Measurements from ENCODE around the gene C19orf25.
"Not testable (repeated sequence)": the region's sequence is repeated elsewhere in the genome, so short reads cannot be mapped to it uniquely, and the experiment has no call there.

The C19orf25 gene

DNA sequence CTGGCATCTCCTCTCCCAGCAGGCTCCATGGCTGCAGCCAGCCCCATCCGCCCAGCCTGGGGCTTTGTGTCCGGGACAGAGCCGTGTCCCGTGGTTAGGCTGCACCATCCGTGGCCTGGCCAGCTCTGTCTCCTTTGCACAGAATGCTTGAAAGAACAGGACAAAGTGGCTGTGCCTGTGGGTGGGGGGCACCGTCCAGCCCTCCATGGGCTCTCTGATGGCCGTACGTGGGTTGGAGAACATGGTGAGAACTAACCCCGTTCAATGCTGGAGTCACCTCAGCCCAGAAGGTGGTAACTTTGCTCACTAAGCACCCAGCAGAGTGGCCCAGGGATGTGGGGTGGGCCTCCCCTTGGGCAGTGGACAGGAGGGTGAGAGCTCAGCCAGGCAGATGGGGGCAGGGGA, 38.0 kb downstream of the C19orf25 start:
- Histone ChIP-seq H3K27me3 (ENCODE audit: insufficient read depth, low read length) (no peaks in the 10 kb centered on the region), H2AFZ (ENCODE audit: low read length, unreplicated experiment) (no peak overlapping the region), H3K79me2 (ENCODE audit: control insufficient read depth, insufficient read depth, low read length, unreplicated experiment) (peaks cover 31% of the 10 kb centered on the region), H3K36me3 (ENCODE audit: insufficient read depth, low read length) (peaks cover 17% of the 10 kb centered on the region; the same call in 1 of the 2 replicates), H3K4me3 (ENCODE audit: low read depth, low read length) (no peak overlapping the region), H3K27ac (ENCODE audit: low read depth, low read length) (no peak overlapping the region), H3K4me1 (ENCODE audit: control insufficient read depth, insufficient read depth, low read length, unreplicated experiment) (peaks cover 2% of the 10 kb centered on the region)

DNA sequence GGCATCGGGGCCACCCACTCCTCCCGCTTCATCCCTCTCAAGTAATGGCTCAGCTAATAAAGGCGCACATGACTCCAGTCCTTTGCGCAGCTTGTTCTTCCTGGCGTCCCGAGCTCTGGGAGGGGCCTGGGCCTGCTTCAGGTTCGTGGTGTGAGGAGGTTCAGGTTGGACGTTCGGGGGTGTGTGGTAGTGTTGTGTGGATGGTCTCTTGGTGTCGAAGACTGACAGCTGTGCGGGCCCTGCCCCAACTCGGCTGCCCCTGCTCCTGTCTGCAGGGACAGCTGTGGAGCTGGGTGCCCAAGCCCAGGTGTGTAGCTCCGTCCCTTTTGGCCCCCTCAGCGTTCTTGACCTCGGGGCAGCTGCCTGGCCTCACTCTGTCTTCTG, 38.6 kb downstream of the C19orf25 start:
- Histone ChIP-seq H3K36me3 (ENCODE audit: insufficient read depth, low read length) (peaks cover 17% of the 10 kb centered on the region; the same call in 1 of the 2 replicates), H3K27ac (ENCODE audit: low read depth, low read length) (no peak overlapping the region), H3K4me1 (ENCODE audit: control insufficient read depth, insufficient read depth, low read length, unreplicated experiment) (peaks cover 2% of the 10 kb centered on the region), H3K4me3 (ENCODE audit: low read depth, low read length) (0 out of 2 replicates have a peak overlapping the region, but pooled peaks have one; percentile 12), H3K79me2 (ENCODE audit: control insufficient read depth, insufficient read depth, low read length, unreplicated experiment) (peaks cover 31% of the 10 kb centered on the region), H3K27me3 (ENCODE audit: insufficient read depth, low read length) (no peaks in the 10 kb centered on the region), H2AFZ (ENCODE audit: low read length, unreplicated experiment) (no peak overlapping the region)

DNA sequence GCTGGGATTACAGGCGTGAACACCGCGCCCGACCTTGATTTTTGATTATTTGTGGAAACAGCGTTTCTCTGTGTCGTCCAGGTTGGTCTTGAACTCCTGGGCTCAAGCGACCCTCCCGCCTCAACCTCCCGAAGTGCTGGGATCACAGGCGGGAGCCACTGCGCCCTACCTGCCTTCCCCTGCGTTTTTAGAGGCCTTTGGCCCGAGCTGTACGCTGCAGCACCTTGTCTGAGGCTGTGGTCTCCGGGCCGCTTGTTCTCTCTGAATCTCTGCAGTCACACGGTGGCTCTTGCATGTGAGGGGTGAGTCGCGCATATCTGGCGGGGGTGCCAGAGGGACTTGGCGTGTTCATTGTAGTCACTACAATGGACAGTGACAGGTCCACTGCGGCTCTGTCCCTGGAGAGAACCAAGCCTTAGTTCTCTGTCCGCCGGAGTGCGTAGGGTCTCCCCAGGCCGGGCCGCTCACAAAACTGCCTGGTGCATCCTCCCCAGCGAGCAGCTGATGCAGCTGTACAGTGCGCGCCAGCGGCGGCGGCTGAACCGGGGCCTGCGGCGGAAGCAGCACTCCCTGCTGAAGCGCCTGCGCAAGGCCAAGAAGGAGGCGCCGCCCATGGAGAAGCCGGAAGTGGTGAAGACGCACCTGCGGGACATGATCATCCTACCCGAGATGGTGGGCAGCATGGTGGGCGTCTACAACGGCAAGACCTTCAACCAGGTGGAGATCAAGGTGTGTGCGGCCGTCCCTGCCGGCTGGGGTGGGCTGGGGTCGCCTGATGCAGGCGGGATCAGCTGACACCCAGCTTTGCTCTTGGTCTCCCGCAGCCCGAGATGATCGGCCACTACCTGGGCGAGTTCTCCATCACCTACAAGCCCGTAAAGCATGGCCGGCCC, 39.2 kb downstream of the C19orf25 start:
- not testable (repeated sequence) for H3K4me1 ChIP-seq (ENCODE audit: control insufficient read depth, insufficient read depth, low read length, unreplicated experiment); H3K27ac ChIP-seq (ENCODE audit: low read depth, low read length); H2AFZ ChIP-seq (ENCODE audit: low read length, unreplicated experiment); H3K27me3 ChIP-seq (ENCODE audit: insufficient read depth, low read length)
- H3K79me2 ChIP-seq (ENCODE audit: control insufficient read depth, insufficient read depth, low read length, unreplicated experiment) = peaks cover 31% of the 10 kb centered on the region
- peak overlapping the region; percentile 94 for H3K4me3 ChIP-seq (ENCODE audit: low read depth, low read length)
- H3K36me3 ChIP-seq (ENCODE audit: insufficient read depth, low read length) = peaks cover 17% of the 10 kb centered on the region; the same call in 1 of the 2 replicates

DNA sequence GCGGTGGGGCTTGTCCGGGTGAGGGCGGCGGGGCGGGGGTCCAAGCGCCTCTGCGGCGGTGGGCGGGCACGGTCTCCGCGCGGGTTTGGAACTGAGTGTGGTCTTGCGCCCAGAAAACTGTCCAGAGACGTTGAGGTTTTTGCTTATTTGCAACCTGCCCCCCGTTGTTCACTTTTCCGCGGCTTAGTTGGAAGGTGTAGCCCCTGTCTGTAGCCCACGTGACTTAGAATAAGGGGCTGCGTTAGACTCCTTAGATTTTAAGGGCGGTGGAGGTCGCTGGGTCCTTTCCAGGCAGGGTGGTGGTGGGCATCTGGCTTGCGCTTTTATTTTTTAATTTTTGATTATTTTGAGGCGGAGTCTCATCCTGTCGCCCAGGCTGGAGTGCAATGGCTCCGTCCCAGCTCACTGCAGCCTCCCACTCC, 40.1 kb downstream of the C19orf25 start:
- Histone ChIP-seq H3K27ac (ENCODE audit: low read depth, low read length) (peak overlapping the region; percentile 91; the same call in 1 of the 2 replicates), H3K36me3 (ENCODE audit: insufficient read depth, low read length) (peaks cover 17% of the 10 kb centered on the region; the same call in 1 of the 2 replicates), H3K4me3 (ENCODE audit: low read depth, low read length) (peak overlapping the region; percentile 94), H3K79me2 (ENCODE audit: control insufficient read depth, insufficient read depth, low read length, unreplicated experiment) (peaks cover 31% of the 10 kb centered on the region), H3K27me3 (ENCODE audit: insufficient read depth, low read length) (no peaks in the 10 kb centered on the region), H3K4me1 (ENCODE audit: control insufficient read depth, insufficient read depth, low read length, unreplicated experiment) (peaks cover 2% of the 10 kb centered on the region), H2AFZ (ENCODE audit: low read length, unreplicated experiment) (no peak overlapping the region)

DNA sequence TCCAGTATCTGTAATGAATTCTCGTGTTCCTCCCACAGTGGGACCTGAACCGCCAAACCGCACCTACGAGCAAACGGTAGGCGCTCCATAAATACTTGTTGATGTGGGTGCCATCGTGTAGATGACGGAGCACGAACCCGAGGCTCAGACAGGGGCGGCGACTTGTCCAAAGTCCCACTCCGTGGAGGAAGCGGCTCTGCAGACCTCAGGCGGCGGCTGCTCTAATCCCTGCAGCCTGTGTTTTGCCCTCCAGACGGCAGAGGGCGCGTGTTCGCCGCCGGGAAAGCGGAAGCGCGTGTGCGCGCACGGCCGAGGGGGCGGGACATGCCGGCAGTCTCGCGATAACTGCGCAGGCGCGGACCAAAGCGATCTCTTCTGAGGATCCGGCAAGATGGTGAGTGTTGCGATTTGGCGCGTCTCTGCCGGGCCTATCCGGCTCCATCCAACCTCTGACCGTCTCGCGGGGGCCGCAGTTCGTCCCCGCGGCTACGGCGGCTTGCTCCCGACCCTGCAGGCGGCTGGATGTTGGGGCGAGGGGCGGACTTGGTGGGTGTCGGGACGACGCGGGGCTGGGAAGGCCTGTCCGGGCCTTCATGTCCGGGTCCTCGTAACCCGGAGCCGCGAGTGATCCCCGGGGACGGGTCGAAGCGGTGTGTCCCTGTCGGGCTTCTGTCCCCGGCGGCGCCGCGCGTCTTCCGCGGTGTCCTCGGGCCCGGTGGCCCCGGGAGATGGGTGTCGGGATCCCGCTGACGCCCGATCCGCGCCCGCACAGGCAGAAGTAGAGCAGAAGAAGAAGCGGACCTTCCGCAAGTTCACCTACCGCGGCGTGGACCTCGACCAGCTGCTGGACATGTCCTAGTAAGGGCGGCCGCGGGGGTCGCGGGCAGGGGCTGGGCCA, 40.7 kb downstream of the C19orf25 start, which contains the start of gene RPS15:
RPS15 (plus strand) TSS at position 362 of the 898 bp plus-strand sequence; CDS start at position 392, 30 bp downstream.
- H3K4me3 ChIP-seq (ENCODE audit: low read depth, low read length) = peak within 1 kb of the TSS; percentile 94
- H3K27me3 ChIP-seq (ENCODE audit: insufficient read depth, low read length) = no peaks in the 10 kb centered on the region
- peaks cover 2% of the 10 kb centered on the region for H3K4me1 ChIP-seq (ENCODE audit: control insufficient read depth, insufficient read depth, low read length, unreplicated experiment)
- peak within 1 kb of the TSS; percentile 91 for H3K27ac ChIP-seq (ENCODE audit: low read depth, low read length)
- H3K79me2 ChIP-seq (ENCODE audit: control insufficient read depth, insufficient read depth, low read length, unreplicated experiment) = peaks cover 31% of the 10 kb centered on the region
- H3K36me3 ChIP-seq (ENCODE audit: insufficient read depth, low read length) = peaks cover 17% of the 10 kb centered on the region; the same call in 1 of the 2 replicates
- H2AFZ ChIP-seq (ENCODE audit: low read length, unreplicated experiment) = no peak within 1 kb of the TSS

DNA sequence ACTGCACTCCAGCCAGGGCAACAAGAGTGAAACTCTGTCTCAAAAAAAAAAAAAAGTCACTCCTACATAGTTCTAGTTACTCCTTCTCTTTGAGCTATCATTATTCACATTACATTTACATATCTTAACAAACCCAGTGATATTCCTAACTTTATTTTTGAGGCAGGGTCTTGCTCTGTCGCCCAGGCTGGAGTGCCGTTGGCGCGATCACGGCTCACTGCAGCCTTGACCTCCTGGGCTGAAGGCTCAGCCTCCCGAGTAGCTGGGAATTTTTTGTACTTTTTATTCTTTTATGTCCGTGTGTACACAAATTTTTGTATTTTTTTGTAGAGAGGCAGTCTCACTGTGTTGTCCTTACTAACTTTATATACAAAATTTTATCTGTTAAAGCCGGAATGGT, 41.4 kb downstream of the C19orf25 start:
- Histone ChIP-seq H3K79me2 (ENCODE audit: control insufficient read depth, insufficient read depth, low read length, unreplicated experiment) (peaks cover 31% of the 10 kb centered on the region), H3K36me3 (ENCODE audit: insufficient read depth, low read length) (peaks cover 17% of the 10 kb centered on the region; the same call in 1 of the 2 replicates), H2AFZ (ENCODE audit: low read length, unreplicated experiment) (no peak overlapping the region), H3K27ac (ENCODE audit: low read depth, low read length) (peak overlapping the region; percentile 6; the same call in 1 of the 2 replicates), H3K27me3 (ENCODE audit: insufficient read depth, low read length) (no peaks in the 10 kb centered on the region), H3K4me3 (ENCODE audit: low read depth, low read length) (peak overlapping the region; percentile 94), H3K4me1 (ENCODE audit: control insufficient read depth, insufficient read depth, low read length, unreplicated experiment) (peaks cover 2% of the 10 kb centered on the region)

DNA sequence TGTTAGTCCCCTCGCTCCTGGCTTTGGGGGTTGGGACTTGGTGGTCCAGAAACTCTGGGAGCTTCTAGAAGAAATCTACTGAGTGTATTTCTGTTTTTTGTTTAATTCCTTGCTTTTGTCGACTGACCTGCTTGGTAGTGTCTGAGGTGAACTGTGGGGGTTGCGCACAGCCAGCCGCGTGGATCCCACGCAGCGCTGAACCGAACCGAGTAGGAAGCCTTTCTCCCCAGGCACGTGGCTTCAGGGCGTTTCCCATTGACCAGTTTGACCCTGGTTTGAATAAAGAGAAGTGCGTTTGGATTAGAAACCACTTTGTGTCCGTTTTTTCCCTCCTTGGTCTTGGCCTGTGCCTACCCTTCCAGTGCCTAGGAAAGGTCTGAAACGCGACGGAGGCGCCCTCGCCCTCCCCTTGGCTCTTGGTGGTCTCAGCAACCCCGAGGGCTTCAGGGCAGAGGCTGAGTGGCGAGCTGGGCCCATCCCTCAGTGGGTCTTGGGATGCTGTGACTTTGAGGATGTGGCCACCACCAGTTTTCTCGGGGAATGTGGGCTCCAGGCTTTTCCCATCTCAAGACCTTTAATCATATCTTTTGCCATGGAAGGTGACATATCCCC, 43.5 kb downstream of the C19orf25 start:
- Histone ChIP-seq H3K79me2 (ENCODE audit: control insufficient read depth, insufficient read depth, low read length, unreplicated experiment) (peaks cover 21% of the 10 kb centered on the region), H3K36me3 (ENCODE audit: insufficient read depth, low read length) (peaks cover 4% of the 10 kb centered on the region; the same call in 1 of the 2 replicates), H3K4me1 (ENCODE audit: control insufficient read depth, insufficient read depth, low read length, unreplicated experiment) (peaks cover 1% of the 10 kb centered on the region), H3K27me3 (ENCODE audit: insufficient read depth, low read length) (no peaks in the 10 kb centered on the region), H3K4me3 (ENCODE audit: low read depth, low read length) (no peak overlapping the region), H2AFZ (ENCODE audit: low read length, unreplicated experiment) (no peak overlapping the region), H3K27ac (ENCODE audit: low read depth, low read length) (no peak overlapping the region)

DNA sequence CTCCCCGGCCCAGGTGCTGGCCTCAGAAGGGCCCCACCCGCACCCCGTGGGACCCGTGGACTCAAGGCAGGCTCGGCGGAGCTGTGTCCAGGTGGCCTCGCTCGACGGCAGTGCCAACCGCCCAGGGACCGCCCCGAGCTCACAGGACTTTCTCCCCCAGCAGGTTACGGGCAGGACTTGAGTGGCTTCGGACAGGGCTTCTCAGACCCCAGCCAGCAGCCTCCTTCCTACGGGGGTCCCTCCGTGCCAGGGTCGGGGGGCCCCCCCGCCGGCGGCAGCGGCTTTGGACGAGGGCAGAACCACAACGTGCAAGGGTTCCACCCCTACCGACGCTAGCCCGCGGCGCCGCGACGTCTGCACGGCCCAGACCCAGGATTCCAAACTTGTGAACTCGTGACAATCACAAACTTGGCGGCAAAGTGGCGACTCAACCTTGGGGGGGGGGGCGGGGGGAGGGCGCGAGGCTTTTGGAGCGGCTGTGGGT, 44.4 kb downstream of the C19orf25 start:
- Histone ChIP-seq H3K4me3 (ENCODE audit: low read depth, low read length) (no peak overlapping the region), H2AFZ (ENCODE audit: low read length, unreplicated experiment) (no peak overlapping the region), H3K27ac (ENCODE audit: low read depth, low read length) (no peak overlapping the region), H3K36me3 (ENCODE audit: insufficient read depth, low read length) (no peaks in the 10 kb centered on the region; the same call in 1 of the 2 replicates), H3K4me1 (ENCODE audit: control insufficient read depth, insufficient read depth, low read length, unreplicated experiment) (no peaks in the 10 kb centered on the region), H3K27me3 (ENCODE audit: insufficient read depth, low read length) (no peaks in the 10 kb centered on the region), H3K79me2 (ENCODE audit: control insufficient read depth, insufficient read depth, low read length, unreplicated experiment) (peaks cover 13% of the 10 kb centered on the region)

DNA sequence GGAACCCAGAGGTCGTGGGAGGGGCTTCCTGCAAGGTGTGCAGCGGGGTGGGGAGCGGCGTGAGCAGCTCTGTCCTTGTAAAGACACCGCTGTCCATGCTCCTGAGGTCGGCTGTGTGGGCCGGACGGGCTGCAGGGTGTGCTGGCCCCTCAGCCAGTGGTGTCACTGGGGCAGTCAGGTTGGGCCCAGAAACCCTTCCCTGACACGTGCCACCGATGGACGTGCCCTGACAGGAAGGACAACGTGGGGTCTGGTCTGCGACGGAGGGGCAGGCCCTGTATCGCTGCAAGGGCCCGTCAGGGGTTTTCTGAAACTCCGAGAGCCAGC, 45.0 kb downstream of the C19orf25 start:
- Histone ChIP-seq H3K27ac (ENCODE audit: low read depth, low read length) (no peak overlapping the region), H3K27me3 (ENCODE audit: insufficient read depth, low read length) (no peaks in the 10 kb centered on the region), H2AFZ (ENCODE audit: low read length, unreplicated experiment) (no peak overlapping the region), H3K36me3 (ENCODE audit: insufficient read depth, low read length) (no peaks in the 10 kb centered on the region; the same call in 1 of the 2 replicates), H3K4me3 (ENCODE audit: low read depth, low read length) (no peak overlapping the region), H3K79me2 (ENCODE audit: control insufficient read depth, insufficient read depth, low read length, unreplicated experiment) (peaks cover 7% of the 10 kb centered on the region), H3K4me1 (ENCODE audit: control insufficient read depth, insufficient read depth, low read length, unreplicated experiment) (no peaks in the 10 kb centered on the region)
